Stromal cell of bone marrow (primary cell): ENCODE measurements around the gene LST1.

ENCODE experiments used
- DNase-seq: peaks from one replicate; pipeline ENCODE4 v3.0.0-alpha.2; 2012; ENCODE audit warnings: low read depth

LST1 gene

GRCh38 chr6:31559958-31560696 lies 25.9 kb upstream of the LST1 start:
- DNase-seq: no peak

GRCh38 chr6:31560697-31561058 lies 25.4 kb upstream of the LST1 start:
- no peak for DNase-seq

GRCh38 chr6:31567531-31568370 lies 18.3 kb upstream of the LST1 start:
- DNase-seq: no peak

GRCh38 chr6:31568537-31568961 lies 17.5 kb upstream of the LST1 start:
- DNase-seq: no peak

GRCh38 chr6:31569861-31570536 lies 16.1 kb upstream of the LST1 start:
- no peak for DNase-seq

- no peak for DNase-seq
Observed at GRCh38 chr6:31572041-31572911, 13.8 kb upstream of the LST1 start, which contains the start of gene LTA. Gene LTA (plus strand): TSS chr6:31572289. CDS start chr6:31572743, 454 bp downstream.

- DNase-seq: no peak
Observed at GRCh38 chr6:31573239-31574105, 12.6 kb upstream of the LST1 start.

- no peak for DNase-seq
Observed at GRCh38 chr6:31574106-31575061, 11.7 kb upstream of the LST1 start.

- DNase-seq: no peak
Observed at GRCh38 chr6:31575335-31575901, 10.7 kb upstream of the LST1 start, which contains the start of gene TNF. Gene TNF (plus strand): TSS chr6:31575565. CDS start chr6:31575742, 177 bp downstream.

- DNase-seq: no peak
Observed at GRCh38 chr6:31575952-31576685, 10.0 kb upstream of the LST1 start.

GRCh38 chr6:31576897-31577578 lies 9.0 kb upstream of the LST1 start:
- DNase-seq: no peak

- DNase-seq: no peak
Observed at GRCh38 chr6:31577579-31577966, 8.5 kb upstream of the LST1 start.

- DNase-seq: no peak
Observed at GRCh38 chr6:31578184-31579118, 7.6 kb upstream of the LST1 start.

- DNase-seq: no peak
Observed at GRCh38 chr6:31579119-31579505, 7.0 kb upstream of the LST1 start.

- DNase-seq: no peak
Observed at GRCh38 chr6:31579546-31580437, 6.3 kb upstream of the LST1 start.

- no peak for DNase-seq
Observed at GRCh38 chr6:31580438-31580740, 5.7 kb upstream of the LST1 start.
